Measurements from ENCODE around the gene ZNF423.
"Not testable (repeated sequence)": the region's sequence is repeated elsewhere in the genome, so short reads cannot be mapped to it uniquely, and the experiment has no call there.

The ZNF423 gene

GRCh38 chr16:49855822-49856671, at the start of gene ZNF423:
Gene ZNF423, minus strand, starts transcription at chr16:49856112. Its CDS starts 338 bp downstream, at chr16:49855774.
- no peak for DNase-seq

- no peak for DNase-seq
Measured at GRCh38 chr16:49904348-49905062, 48.6 kb upstream of the ZNF423 start.

DNA sequence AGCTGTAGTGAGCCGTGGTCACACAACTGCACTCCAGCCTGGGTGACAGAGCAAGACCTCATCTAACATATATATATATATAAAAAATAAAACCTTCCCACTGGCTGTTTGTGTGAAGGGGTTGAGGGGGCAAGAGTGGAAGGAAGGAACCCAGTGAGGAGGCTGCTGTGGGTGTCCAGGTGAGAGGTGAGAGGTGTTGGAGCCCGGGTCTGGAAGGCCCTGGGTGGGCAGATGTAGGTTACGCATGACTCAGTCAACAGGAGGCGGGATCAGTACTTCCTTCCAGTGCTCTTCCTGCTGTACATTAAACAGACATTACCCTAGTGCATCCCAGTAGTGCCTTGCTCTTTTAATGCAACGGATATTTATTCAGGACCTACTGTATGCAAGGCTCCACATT, 47.0 kb upstream of the ZNF423 start:
- DNase-seq = no peak

GRCh38 chr16:49901711-49902110, 45.8 kb upstream of the ZNF423 start:
- DNase-seq = no peak

GRCh38 chr16:49900875-49901274, 45.0 kb upstream of the ZNF423 start:
- DNase-seq = no peak

- DNase-seq = no peak
Measured at GRCh38 chr16:49899991-49900695, 44.2 kb upstream of the ZNF423 start.

DNA sequence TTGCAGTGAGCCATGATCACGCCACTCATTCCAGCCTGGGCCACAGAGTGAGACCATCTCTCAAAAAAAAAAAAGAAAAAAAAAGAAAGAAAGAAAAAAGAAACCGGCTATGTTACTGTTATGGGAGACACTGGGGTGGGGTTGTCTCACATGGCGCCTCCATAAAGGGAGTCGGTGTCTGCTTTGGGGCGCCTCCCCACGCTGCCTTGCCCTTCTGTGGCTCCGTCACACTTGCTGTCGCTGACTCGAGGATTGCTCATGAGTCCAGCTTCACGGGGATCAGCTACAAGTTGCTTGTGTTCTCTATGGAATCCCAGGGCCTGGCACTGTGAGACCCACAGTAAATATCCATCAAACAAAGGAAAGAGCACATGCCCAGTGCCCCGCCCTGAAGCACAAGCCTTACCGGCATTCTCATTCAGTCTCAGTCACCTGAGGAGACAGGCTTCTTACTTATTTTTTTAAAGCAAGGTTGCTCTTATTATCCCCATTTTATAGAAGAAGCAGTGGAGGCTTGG, 40.6 kb upstream of the ZNF423 start:
- DNase-seq = no peak

DNA sequence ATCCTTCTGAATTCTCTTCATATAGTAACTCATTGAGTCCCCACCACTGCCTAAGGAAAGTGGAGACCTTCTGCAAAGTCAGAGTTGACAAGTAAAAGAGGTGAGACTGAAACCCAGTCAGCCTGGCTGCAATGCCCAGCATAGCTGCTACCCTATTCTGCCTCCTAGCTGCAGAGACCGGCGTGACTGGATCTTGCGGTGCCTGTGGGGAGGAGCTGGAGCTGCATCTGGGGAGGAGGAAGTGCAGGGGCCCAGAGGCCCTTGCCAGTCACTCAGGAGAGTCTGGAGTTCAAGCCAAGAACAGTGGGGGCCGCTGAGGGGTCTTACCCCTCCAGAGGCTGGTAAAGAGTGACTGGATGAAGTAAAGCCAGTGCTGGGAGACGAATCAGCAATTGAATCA, 35.0 kb upstream of the ZNF423 start:
- no peak for DNase-seq

GRCh38 chr16:49889725-49890397, 33.9 kb upstream of the ZNF423 start:
- no peak for DNase-seq

GRCh38 chr16:49886554-49887094, 30.7 kb upstream of the ZNF423 start:
- no peak for DNase-seq

DNA sequence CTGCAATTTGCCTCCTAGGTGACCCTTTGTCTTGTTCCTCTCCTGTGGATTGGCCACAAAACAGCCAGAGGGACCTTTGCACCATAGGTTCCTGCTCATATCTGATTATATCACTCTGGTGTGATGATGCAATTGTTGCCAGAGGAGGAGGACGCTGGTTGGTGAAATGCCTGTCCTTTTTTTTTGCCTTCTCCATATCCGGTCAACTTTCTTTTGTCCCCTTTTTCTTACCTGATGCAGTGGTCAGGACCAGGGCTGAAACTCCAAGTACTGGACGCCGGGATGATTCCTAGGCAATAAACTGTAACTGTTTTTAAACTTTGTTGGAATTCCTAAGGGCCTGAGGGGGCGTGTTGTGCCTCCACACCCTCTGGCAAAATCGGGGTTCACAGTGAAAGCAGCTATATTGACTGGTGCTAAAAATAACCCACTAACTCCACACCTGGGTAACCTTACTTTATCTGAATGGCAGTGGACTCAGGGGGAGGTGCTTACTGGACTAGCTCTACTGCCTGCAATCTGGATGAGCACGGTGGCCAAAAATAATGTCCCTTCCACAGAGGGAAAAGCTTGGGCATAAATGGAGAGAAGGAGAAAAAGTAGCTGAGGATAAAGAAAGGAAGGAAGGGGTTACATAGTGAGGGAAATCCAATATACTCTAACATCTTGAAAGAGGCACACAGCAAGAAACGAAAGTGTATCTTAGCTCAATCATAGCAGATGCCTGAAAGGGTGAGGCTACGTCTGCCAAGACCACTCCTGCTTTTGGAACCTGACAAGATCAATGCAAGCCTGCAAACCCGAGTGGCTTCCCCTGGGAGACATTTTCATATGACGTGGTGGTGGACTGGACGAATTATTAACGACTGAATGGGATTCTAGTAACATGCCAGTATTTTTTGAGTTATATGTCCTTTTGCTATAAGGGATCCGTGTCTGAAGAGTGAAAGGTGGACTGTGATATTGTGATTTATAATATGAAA, 28.4 kb upstream of the ZNF423 start:
- DNase-seq = no peak

DNA sequence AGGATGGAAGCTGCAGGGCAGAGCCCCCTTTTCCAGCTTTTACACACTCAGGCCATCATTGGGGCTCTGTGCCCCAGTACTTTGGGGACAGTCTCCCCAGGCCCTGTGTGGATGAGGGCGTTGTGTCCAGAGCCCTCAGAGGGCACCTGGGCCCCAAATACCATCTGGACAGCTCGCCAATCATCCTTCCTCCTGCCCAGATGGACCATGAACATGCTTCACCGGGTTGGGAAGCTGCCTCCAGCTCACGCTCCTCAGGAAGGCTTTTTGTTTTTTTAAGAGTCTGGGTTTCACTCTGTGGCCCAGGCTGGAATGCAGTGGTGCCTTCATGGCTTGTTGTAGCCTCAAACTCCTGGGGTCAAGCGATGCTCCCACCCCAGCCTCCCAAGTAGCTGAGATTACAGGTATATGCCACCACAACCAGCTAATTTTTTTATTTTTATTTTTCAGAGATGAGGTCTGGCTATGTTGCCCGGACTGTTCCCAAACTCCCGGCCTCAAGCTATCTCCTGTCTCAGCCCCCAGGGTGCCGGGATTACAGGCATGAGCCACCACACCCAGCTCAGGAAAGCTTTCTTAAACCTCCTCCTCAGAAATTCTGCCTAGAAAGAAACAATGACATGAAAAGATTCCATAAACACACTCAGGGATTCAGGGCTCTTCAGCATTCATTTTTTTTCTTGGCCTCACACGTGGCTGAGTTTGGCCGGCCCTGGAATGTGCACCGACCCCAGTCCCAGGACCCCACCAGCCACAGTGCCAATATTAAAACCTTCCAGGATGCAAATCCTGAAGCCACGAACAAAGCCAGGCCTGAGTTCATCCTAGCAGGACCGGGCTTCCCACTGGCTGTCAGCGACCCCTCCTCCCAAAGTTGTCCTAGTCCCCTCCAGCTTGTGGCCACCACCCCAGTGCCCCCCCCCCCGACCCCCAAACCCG, 27.4 kb upstream of the ZNF423 start:
- no peak for DNase-seq

DNA sequence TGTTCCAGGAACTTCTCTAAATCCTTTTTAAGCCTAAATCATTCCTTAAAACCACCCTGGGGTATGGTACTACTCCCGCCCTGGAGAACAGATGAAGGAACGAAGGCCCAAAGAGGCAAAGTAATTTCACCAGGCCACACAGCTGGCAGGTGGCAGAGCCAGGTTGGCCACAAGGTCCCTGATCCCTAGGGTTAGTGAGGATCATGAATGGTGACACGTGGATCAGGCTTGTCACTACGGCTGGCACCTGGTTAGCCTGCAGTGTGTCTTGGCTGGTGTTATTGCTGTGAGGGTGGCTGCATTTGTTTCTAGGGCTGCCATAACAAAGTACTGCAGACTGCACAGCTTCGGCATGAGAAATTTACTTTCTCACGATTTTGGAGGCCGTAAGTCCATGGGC, 26.0 kb upstream of the ZNF423 start:
- no peak for DNase-seq

DNA sequence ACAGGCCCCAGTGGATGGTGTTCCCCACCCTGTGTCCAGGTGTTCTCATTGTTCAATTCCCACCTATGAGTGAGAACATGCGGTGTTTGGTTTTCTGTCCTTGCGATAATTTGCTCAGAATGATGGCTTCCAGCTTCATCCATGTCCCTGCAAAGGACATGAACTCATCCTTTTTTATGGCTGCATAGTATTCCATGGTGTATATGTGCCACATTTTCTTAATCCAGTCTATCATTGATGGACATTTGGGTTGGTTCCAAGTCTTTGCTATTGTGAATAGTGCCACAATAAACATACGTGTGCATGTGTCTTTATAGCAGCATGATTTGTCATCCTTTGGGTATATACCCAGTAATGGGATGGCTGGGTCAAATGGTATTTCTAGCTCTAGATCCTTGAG, 22.6 kb upstream of the ZNF423 start:
- not testable (repeated sequence) for DNase-seq

DNA sequence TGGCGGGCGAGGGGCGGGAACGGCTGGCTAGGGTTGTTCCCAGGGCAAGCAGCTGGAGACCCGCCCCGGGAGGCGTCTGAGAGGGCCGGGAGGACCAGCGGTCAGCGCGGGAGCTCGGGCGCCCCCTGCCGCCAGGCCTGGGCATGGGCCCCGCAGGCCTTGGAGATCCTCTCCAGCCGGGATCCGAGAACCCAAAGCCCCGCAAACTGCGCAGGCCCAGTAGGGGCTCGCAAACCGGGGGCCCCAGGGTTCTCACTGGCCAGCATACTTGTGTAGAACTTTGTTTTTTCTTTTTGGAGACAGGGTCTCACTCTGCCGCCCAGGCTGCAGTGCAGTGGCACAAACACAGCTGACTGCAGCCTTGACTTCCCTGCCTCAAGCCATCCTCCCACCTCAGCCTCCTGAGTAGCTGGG, 20.8 kb upstream of the ZNF423 start:
- DNase-seq = no peak

- no peak for DNase-seq
Measured at GRCh38 chr16:49875806-49876715, 20.1 kb upstream of the ZNF423 start.

- DNase-seq = no peak
Measured at GRCh38 chr16:49874613-49875237, 18.8 kb upstream of the ZNF423 start.

DNA sequence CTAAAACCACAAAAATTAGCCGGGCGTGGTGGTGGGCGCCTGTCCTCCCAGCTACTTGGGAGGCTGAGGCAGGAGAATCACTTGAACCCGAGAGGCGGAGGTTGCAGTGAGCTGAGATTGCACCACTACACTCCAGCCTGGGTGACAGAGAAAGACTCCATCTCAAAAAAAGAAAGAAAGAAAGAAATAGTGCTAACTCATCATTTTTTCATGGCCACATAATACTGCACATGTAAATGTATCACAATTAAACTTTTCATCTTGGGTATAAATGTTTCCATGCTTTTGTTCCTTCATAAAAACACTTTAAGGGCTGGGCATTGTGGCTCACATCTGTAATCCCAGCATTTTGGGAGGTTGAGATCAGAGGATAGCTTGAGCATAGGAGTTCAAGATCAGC, 15.9 kb upstream of the ZNF423 start:
- DNase-seq = not testable (repeated sequence)

Data from SHP77 treated with DMSO at 0.1 percent for 48 hours (cell line).